Measurements from ENCODE around the gene HGS. TPM values are rescaled to one million over a fixed set of nuclear protein-coding genes. Genes with fewer than 3 reads are reported as not detected.
A peak's percentile ranks its signal among the peaks of the same experiment; 100 is the strongest.

HGS gene
- total RNA-seq, 3 donors from 2014 or later = 91.4 to 126 (median 102) TPM

- intact Hi-C loops (cut with DNase I, micrococcal nuclease) = no loop called here
- H3K36me3 ChIP-seq (ENCODE audit: low read depth) = no peaks in the 10 kb centered on the region
These were observed 21.9 kb downstream of the HGS start for GRCh38 chr17:81705518-81706231.

GRCh38 chr17:81706232-81706611, 22.4 kb downstream of the HGS start:
- ATAC-seq = no peak
- no peaks in the 10 kb centered on the region for H3K9me3 ChIP-seq
- intact Hi-C loops (cut with DNase I, micrococcal nuclease) = no loop called here
- no peak overlapping the region for H3K4me3 ChIP-seq
- DNase-seq = no peak
- peaks cover 42% of the 10 kb centered on the region for H3K4me1 ChIP-seq (ENCODE audit: low read depth)
- no peak for TF ChIP-seq CTCF (IDR thresholded peaks at IDR 0.05)
- no peaks in the 10 kb centered on the region for H3K36me3 ChIP-seq (ENCODE audit: low read depth)

More at GRCh38 chr17:81705518-81706231, 21.9 kb downstream of the HGS start:
- ATAC-seq (no peak), DNase-seq (no peak)
- no peak for TF ChIP-seq CTCF (IDR thresholded peaks at IDR 0.05)
- Histone ChIP-seq H3K4me1 (ENCODE audit: low read depth) (peaks cover 41% of the 10 kb centered on the region), H3K4me3 (no peak overlapping the region), H3K9me3 (no peaks in the 10 kb centered on the region)

GRCh38 chr17:81706757-81707624, 23.2 kb downstream of the HGS start:
- DNase-seq (peak in 1 of 3 donors; percentile 55), ATAC-seq (no peak)
- no peaks in the 10 kb centered on the region for H3K9me3 ChIP-seq
- no peak overlapping the region for H3K4me3 ChIP-seq
- H3K4me1 ChIP-seq (ENCODE audit: low read depth) = peaks cover 37% of the 10 kb centered on the region
- intact Hi-C loops (cut with DNase I, micrococcal nuclease) = no loop called here
- no peak for TF ChIP-seq CTCF (IDR thresholded peaks at IDR 0.05)
- no peaks in the 10 kb centered on the region for H3K36me3 ChIP-seq (ENCODE audit: low read depth)

GRCh38 chr17:81707725-81708646, 24.2 kb downstream of the HGS start:
- intact Hi-C loops (cut with DNase I, micrococcal nuclease) = no loop called here
- Histone ChIP-seq H3K4me1 (ENCODE audit: low read depth) (peaks cover 37% of the 10 kb centered on the region), H3K9me3 (no peaks in the 10 kb centered on the region), H3K36me3 (ENCODE audit: low read depth) (no peaks in the 10 kb centered on the region), H3K4me3 (no peak overlapping the region)
- no peak for ATAC-seq
- no peak for DNase-seq
- no peak for TF ChIP-seq CTCF (IDR thresholded peaks at IDR 0.05)

GRCh38 chr17:81708739-81709185, 25.0 kb downstream of the HGS start:
- TF ChIP-seq CTCF (IDR thresholded peaks at IDR 0.05) = no peak
- no peaks in the 10 kb centered on the region for H3K9me3 ChIP-seq
- ATAC-seq = no peak
- peak in 1 of 3 donors; percentile 50 for DNase-seq
- intact Hi-C loops (cut with DNase I, micrococcal nuclease) = no loop called here
- peaks cover 40% of the 10 kb centered on the region for H3K4me1 ChIP-seq (ENCODE audit: low read depth)
- H3K4me3 ChIP-seq = no peak overlapping the region
- no peaks in the 10 kb centered on the region for H3K36me3 ChIP-seq (ENCODE audit: low read depth)
